ENCODE measurements around the gene PSMD8.
"Not testable (repeated sequence)": the region's sequence is repeated elsewhere in the genome, so short reads cannot be mapped to it uniquely, and the experiment has no call there.

DNA sequence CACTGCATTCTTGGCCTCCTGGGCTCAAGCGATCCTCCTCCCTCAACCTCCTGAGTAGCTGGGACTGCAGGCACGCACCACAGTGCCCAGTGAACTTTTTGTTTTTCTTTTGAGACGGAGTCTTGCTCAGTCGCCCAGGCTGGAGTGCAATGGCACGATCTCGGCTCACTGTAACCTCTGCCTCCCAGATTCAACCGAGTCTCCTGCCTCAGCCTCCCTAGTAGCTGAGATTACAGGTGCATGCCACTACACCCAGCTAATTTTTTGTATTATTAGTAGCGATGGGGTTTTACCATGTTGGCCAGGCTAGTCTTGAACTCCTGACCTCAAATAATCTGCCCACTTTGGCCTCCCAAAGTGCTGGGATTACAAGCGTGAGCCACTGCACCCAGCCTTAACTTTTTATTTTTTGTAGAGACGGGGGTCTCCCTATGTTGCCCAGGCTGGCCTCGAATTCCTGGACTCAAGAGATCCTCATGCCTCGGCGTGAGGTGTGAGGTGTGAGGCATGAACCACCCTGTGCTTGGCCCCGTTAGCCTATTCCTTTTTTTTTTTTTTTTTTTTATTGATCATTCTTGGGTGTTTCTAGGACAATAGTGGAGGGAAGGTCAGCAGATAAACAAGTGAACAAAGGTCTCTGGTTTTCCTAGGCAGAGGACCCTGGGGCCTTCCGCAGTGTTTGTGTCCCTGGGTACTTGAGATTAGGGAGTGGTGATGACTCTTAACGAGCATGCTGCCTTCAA, 11.3 kb upstream of the PSMD8 start:
- TF ChIP-seq, protein P1, sequence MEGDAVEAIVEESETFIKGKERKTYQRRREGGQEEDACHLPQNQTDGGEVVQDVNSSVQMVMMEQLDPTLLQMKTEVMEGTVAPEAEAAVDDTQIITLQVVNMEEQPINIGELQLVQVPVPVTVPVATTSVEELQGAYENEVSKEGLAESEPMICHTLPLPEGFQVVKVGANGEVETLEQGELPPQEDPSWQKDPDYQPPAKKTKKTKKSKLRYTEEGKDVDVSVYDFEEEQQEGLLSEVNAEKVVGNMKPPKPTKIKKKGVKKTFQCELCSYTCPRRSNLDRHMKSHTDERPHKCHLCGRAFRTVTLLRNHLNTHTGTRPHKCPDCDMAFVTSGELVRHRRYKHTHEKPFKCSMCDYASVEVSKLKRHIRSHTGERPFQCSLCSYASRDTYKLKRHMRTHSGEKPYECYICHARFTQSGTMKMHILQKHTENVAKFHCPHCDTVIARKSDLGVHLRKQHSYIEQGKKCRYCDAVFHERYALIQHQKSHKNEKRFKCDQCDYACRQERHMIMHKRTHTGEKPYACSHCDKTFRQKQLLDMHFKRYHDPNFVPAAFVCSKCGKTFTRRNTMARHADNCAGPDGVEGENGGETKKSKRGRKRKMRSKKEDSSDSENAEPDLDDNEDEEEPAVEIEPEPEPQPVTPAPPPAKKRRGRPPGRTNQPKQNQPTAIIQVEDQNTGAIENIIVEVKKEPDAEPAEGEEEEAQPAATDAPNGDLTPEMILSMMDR (IDR thresholded peaks at IDR 0.05 in 4 of 5, conservative IDR thresholded peaks at IDR 0.05 in 1 of 5) = not testable (repeated sequence)
- not testable (repeated sequence) for TF ChIP-seq POLR2A (IDR thresholded peaks at IDR 0.05)
